ENCODE measurements around the gene MAGI2.

MAGI2 gene

GRCh38 chr7:78203042-78203720, 1250.3 kb downstream of the MAGI2 start:
- Histone ChIP-seq H3F3A (ENCODE audit: insufficient read depth) (no peaks in the 10 kb centered on the region), H3K9me3 (ENCODE audit: insufficient read depth, low read length) (no peaks in the 10 kb centered on the region), H3K9me2 (replicated peaks; ENCODE audit: insufficient read depth, low read length) (no peaks in the 10 kb centered on the region), H3K27me3 (ENCODE audit: low read length) (no peaks in the 10 kb centered on the region), H4K20me1 (ENCODE audit: low read depth, low read length) (no peaks in the 10 kb centered on the region), H3K27ac (ENCODE audit: low read depth, low read length) (no peak overlapping the region), H3K4me2 (ENCODE audit: low read depth, low read length, poor library complexity, severe bottlenecking) (no peak overlapping the region), H2AFZ (ENCODE audit: low read depth, low read length, severe bottlenecking) (no peak overlapping the region), H3K79me2 (ENCODE audit: insufficient read depth, low read length) (no peaks in the 10 kb centered on the region), H3K36me3 (ENCODE audit: low read length) (no peaks in the 10 kb centered on the region), H3K4me3 (ENCODE audit: insufficient read depth, low read length, poor library complexity, severe bottlenecking) (no peak overlapping the region), H3K9ac (ENCODE audit: low read length) (no peak overlapping the region)
- TF ChIP-seq EZH2phosphoT487 (conservative IDR thresholded peaks at IDR 0.05; ENCODE audit: low read length) = no peak
- TF ChIP-seq CTCF (IDR thresholded peaks at IDR 0.05; ENCODE audit: insufficient read depth, low read length, poor library complexity, severe bottlenecking) = no peak

GRCh38 chr7:78198756-78199155, 1254.7 kb downstream of the MAGI2 start:
- Histone ChIP-seq H3K9me2 (replicated peaks; ENCODE audit: insufficient read depth, low read length) (no peaks in the 10 kb centered on the region), H3K9me3 (ENCODE audit: insufficient read depth, low read length) (no peaks in the 10 kb centered on the region), H3K36me3 (ENCODE audit: low read length) (no peaks in the 10 kb centered on the region), H3K4me3 (ENCODE audit: insufficient read depth, low read length, poor library complexity, severe bottlenecking) (no peak overlapping the region), H3K27ac (ENCODE audit: low read depth, low read length) (no peak overlapping the region), H3K79me2 (ENCODE audit: insufficient read depth, low read length) (no peaks in the 10 kb centered on the region), H3K4me2 (ENCODE audit: low read depth, low read length, poor library complexity, severe bottlenecking) (no peak overlapping the region), H3K27me3 (ENCODE audit: low read length) (no peaks in the 10 kb centered on the region), H3K9ac (ENCODE audit: low read length) (no peak overlapping the region), H4K20me1 (ENCODE audit: low read depth, low read length) (no peaks in the 10 kb centered on the region), H2AFZ (ENCODE audit: low read depth, low read length, severe bottlenecking) (no peak overlapping the region), H3F3A (ENCODE audit: insufficient read depth) (no peaks in the 10 kb centered on the region)
- TF ChIP-seq EZH2phosphoT487 (conservative IDR thresholded peaks at IDR 0.05; ENCODE audit: low read length) (no peak), CTCF (IDR thresholded peaks at IDR 0.05; ENCODE audit: insufficient read depth, low read length, poor library complexity, severe bottlenecking) (no peak)

GRCh38 chr7:78197447-78197846, 1256.0 kb downstream of the MAGI2 start:
- no peaks in the 10 kb centered on the region for H3K36me3 ChIP-seq (ENCODE audit: low read length)
- H3K9me2 ChIP-seq (replicated peaks; ENCODE audit: insufficient read depth, low read length) = no peaks in the 10 kb centered on the region
- TF ChIP-seq EZH2phosphoT487 (conservative IDR thresholded peaks at IDR 0.05; ENCODE audit: low read length) (no peak), CTCF (IDR thresholded peaks at IDR 0.05; ENCODE audit: insufficient read depth, low read length, poor library complexity, severe bottlenecking) (no peak)
- no peaks in the 10 kb centered on the region for H3F3A ChIP-seq (ENCODE audit: insufficient read depth)
- H4K20me1 ChIP-seq (ENCODE audit: low read depth, low read length) = no peaks in the 10 kb centered on the region
- no peak overlapping the region for H2AFZ ChIP-seq (ENCODE audit: low read depth, low read length, severe bottlenecking)
- no peak overlapping the region for H3K4me2 ChIP-seq (ENCODE audit: low read depth, low read length, poor library complexity, severe bottlenecking)
- no peaks in the 10 kb centered on the region for H3K79me2 ChIP-seq (ENCODE audit: insufficient read depth, low read length)
- H3K27ac ChIP-seq (ENCODE audit: low read depth, low read length) = no peak overlapping the region
- no peaks in the 10 kb centered on the region for H3K9me3 ChIP-seq (ENCODE audit: insufficient read depth, low read length)
- H3K4me3 ChIP-seq (ENCODE audit: insufficient read depth, low read length, poor library complexity, severe bottlenecking) = no peak overlapping the region
- no peaks in the 10 kb centered on the region for H3K27me3 ChIP-seq (ENCODE audit: low read length)
- no peak overlapping the region for H3K9ac ChIP-seq (ENCODE audit: low read length)
